SK-N-MC (cell line): ENCODE results near the gene KIF1A.
"Not testable (repeated sequence)": the region's sequence is repeated elsewhere in the genome, so short reads cannot be mapped to it uniquely, and the experiment has no call there.

Source experiments
- EZH2 ChIP-seq: fragments of 200-600 bp; sonication (generic); IDR thresholded peaks from one replicate; pipeline ENCODE4 v1.6.1; 2017; ENCODE audit warnings: antibody characterized with exemption
- POLR2AphosphoS5 ChIP-seq: IDR thresholded peaks from 2 replicates; pipeline ENCODE4 v1.6.1; 2012; ENCODE audit warnings: mild to moderate bottlenecking, low read depth, low read length, borderline replicate concordance

DNA sequence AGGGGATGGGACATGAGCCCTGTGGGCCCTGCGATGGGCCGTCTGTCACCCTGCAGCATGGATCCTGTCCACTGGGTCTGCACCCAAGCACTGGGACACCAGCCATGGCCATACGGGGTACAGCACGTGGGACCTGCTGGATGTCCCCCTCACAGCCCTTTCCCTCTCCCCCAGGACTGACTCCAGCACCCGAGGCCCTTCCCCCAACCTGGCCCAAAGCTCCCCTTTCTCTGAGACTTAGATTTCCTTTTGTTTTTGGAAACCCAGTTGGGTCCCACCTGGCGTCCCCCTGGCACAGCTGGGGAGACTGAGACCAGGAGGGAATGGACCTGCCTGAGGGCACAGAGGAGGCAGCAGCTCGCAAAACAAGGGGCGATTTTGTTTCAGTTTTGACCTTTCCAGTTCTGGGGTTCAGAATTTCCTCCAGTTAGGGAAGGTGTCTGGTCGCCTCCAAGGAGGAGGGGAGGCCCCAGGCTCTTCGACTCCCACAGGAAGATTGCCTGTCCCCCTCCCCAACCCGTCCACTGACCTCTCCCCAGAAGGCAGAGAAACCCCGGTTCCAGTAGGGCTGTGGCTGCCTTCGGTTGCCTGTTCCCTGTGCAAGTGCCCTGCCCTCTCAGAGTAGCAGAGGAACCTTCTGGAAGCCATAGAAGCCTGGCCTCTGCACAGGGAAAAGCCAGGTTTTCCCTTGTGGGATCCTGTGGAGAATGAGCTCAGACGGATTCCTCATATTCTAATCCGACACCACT is 135.9 kb downstream of the KIF1A start:
- not testable (repeated sequence) for TF ChIP-seq EZH2, POLR2AphosphoS5
